ENCODE results near the gene ZBTB16. TPM values are rescaled to one million over a fixed set of nuclear protein-coding genes. Genes with fewer than 3 reads are reported as not detected.

The ZBTB16 gene
- total and polyA plus RNA-seq, 2 experiments from 2014 or later: 0.29 to 1.4 TPM

- no peak for TF ChIP-seq REST (IDR thresholded peaks at IDR 0.05; ENCODE audit: unreplicated experiment)
These were observed 195.1 kb downstream of the ZBTB16 start (continued) for GRCh38 chr11:114254571-114255146.

GRCh38 chr11:114255289-114255688 lies 195.8 kb downstream of the ZBTB16 start:
- no peaks in the 10 kb centered on the region for H3K36me3 ChIP-seq (ENCODE audit: insufficient read depth)
- H3K9me2 ChIP-seq (ENCODE audit: insufficient read depth): no peaks in the 10 kb centered on the region
- no peaks in the 10 kb centered on the region for H4K20me1 ChIP-seq (replicated peaks; ENCODE audit: insufficient read depth)
- Mint-ChIP-seq H3K4me1 (peaks cover 41% of the 10 kb centered on the region), H3K9me3 (no peaks in the 10 kb centered on the region), H3K36me3 (ENCODE audit: low read depth) (no peaks in the 10 kb centered on the region), H3K27me3 (ENCODE audit: insufficient read depth, low read depth, poor library complexity) (peaks cover 7% of the 10 kb centered on the region), H3K27ac (no peak overlapping the region), H3K4me3 (no peak overlapping the region)
- 0 out of 2 replicates have a peak overlapping the region, but pooled peaks have one; percentile 28 for H2AFZ ChIP-seq
- ATAC-seq: no peak
- H3K79me2 ChIP-seq (replicated peaks; ENCODE audit: insufficient read depth): no peaks in the 10 kb centered on the region
- no peak for DNase-seq (ENCODE audit: low spot score)
- peaks cover 20% of the 10 kb centered on the region for H3K4me1 ChIP-seq (ENCODE audit: insufficient read depth)
- no peak overlapping the region for H3K27ac ChIP-seq (ENCODE audit: low read depth)
- no peaks in the 10 kb centered on the region for H3K27me3 ChIP-seq (ENCODE audit: insufficient read depth)
- H3K4me2 ChIP-seq: no peak overlapping the region
- H3F3A ChIP-seq (replicated peaks; ENCODE audit: low read depth): no peaks in the 10 kb centered on the region
- H3K4me3 ChIP-seq: no peak overlapping the region
- TF ChIP-seq POLR2AphosphoS5 (IDR thresholded peaks at IDR 0.05; ENCODE audit: low read depth) (no peak), EZH2 (IDR thresholded peaks at IDR 0.05; ENCODE audit: low read depth, unreplicated experiment) (no peak), CREB1 (CRISPR knock-in tag; IDR thresholded peaks at IDR 0.05; ENCODE audit: low read depth) (no peak), JUNB (IDR thresholded peaks at IDR 0.05; ENCODE audit: unreplicated experiment) (no peak), ZNF462 (CRISPR knock-in tag; IDR thresholded peaks at IDR 0.05) (no peak), NANOG (IDR thresholded peaks at IDR 0.05; ENCODE audit: borderline replicate concordance) (no peak), ETS1 (IDR thresholded peaks at IDR 0.05) (no peak), REST (IDR thresholded peaks at IDR 0.05; ENCODE audit: unreplicated experiment) (no peak), EZH2phosphoT487 (IDR thresholded peaks at IDR 0.05; ENCODE audit: unreplicated experiment) (no peak), STAT1 (IDR thresholded peaks at IDR 0.05; ENCODE audit: unreplicated experiment) (no peak), ZNF114 (CRISPR knock-in tag; IDR thresholded peaks at IDR 0.05) (no peak)

All from GM23338 (cell line).